HUDEP-2 (cell line): Measurements from ENCODE around the gene ENPP6.

ENCODE experiments used
- DNase-seq, 76 experiments: peaks; one replicate each; lab custom pipeline; 2025; ENCODE audit not compliant: unreplicated experiment in 76 of 76; lab: John Stamatoyannopoulos, UW

ENPP6 gene

GRCh38 chr4:184192933-184193332 is 24.7 kb downstream of the ENPP6 start:
- DNase-seq, result no peak

- no peak for DNase-seq
These were observed 26.4 kb downstream of the ENPP6 start for GRCh38 chr4:184191267-184191666.

- DNase-seq, result no peak
These were observed 27.0 kb downstream of the ENPP6 start for GRCh38 chr4:184190711-184191110.

DNA sequence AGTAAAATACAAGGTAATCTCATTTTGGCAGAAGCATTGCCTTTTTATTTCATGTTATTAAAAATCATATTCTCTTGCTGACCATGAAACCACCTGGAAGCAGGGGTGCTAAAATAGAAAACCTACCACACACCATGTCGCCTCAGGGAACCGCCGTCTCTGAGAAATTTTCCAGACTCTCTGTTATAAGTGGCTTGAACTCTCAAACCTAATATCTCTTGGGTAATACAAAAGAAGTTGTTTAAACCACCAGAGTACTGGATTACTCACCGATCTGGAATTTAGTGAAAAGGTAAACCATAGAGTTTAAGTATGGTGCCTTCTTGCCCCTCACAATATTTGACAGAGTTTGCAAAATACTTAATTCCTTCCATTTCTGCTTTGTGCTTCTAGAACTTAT is 27.7 kb downstream of the ENPP6 start:
- DNase-seq, result no peak

GRCh38 chr4:184188443-184189400 is 29.0 kb downstream of the ENPP6 start:
- DNase-seq, result no peak

DNA sequence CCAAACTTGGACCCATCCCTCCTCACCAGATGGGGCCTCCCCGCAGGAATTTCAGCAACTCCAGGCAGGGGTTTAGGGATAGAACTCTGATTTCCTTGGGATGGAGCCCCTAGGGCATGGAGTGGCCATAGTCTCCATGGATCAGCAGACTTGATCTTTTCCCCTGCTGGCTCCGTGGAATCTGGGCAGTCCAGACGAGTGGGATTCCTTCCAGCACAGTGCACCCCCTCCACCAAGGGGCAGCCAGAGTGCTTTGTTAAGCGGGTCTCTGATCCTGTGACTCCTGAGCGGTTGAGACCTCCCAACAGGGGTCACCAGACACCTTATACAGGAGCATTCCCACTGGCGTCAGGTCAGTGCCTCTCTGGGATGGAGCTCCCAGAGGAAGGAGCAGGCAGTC is 40.4 kb downstream of the ENPP6 start:
- DNase-seq, result no peak

- no peak for DNase-seq
These were observed 42.8 kb downstream of the ENPP6 start for GRCh38 chr4:184174571-184175488.

DNA sequence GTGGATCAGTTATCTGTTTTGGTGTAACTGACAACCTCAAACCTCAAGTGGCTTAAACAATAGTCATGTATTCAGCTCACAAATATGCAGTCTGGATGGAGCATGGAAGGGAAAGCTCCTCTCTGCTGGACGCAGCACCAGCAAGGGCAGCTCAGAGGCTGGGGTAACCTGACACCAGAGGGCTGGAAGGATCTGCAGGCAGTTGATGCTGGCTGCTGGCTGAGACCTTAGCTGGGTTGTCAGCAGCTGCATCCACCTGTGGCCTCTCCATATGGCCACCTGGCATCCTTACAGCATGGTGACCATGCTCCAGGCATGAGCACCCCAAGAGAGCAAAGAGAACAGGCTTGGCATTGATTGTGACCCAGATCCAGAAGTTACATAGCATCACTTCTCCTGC is 46.7 kb downstream of the ENPP6 start:
- DNase-seq, result no peak

GRCh38 chr4:184169225-184169867 is 48.3 kb downstream of the ENPP6 start:
- DNase-seq, result no peak

- peak in 40 of 76 experiments; percentile 2 to 64 (median 24) for DNase-seq
These were observed 49.2 kb downstream of the ENPP6 start for GRCh38 chr4:184168406-184169019.

GRCh38 chr4:184167576-184167975 is 50.1 kb downstream of the ENPP6 start:
- no peak for DNase-seq

DNA sequence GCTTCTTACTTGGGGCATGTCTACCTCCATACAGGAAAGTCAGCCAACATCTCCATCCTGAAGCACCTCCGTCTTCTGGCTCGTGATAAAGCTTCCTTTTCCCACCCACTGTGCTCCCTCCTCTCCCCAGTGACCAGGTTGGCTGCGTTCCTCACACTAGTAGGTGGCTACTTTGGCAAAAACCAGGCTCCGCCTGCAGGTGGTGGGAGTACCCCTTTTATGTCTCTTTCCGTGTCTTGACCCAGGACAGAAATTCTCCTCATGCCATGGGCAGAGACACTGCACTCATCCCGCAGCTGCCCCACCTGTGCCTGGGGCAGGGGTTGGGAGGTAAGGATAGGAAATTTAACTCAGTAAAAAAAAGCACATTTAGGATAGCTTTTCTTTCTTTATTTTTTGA is 50.9 kb downstream of the ENPP6 start:
- DNase-seq, result no peak

DNA sequence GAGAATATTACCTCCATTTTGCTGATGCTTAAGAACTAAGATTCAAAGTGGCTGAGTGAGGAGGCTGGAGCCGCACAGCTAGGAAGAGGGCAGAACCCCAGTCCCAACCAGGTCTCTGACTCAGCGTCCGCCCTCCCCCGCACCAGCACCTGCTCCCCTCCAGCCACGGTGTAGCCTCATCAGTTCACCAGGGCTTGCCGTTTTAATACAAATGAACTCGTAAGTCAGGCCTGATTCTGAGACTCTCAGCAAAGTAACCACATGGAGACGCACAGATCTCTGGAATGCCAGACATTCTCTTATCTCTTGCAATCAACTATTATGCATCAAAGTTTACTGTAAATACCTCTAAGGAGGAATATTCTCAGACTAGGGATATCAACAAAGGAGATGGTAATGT is 52.4 kb downstream of the ENPP6 start:
- DNase-seq, result no peak

DNA sequence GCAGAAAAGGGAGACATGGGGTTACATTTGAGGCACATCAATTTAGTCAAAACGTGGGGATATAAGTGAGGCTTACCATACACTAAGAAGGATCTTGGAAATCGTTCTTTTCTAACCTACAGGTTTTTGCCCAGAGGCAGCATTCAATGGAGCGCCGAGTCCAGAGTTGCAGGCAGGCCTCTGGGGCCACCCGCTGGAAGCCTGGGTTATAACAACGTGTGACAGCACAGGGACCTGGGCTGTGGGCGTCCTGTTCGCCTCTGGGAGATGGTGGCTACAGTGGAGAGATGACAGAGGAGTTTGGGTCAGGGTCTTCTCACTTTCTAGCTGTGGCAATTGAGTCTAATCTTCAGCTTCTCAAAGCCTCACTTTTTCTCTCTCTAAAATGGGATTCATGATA is 53.9 kb downstream of the ENPP6 start:
- peak in 10 of 76 experiments; percentile 1 to 29 (median 6) for DNase-seq

DNA sequence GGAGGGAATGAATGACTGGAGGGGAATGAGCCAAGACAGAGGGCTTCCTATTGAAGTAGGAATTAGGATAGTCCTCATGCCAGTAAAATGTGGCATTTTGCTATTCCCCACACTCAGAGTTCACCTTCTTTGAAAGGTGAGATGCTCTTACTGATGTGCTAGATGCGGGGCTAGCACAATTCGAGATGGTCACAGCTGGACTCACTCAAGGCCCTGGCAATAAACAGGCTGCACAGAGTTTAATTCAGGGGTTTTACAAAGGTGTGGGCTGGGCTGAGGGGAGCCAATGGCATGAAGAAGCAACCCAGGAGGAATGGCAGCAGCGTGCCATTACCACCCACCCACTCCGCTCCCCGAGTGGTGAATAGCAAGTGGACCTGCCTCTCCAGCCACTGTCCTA is 55.1 kb downstream of the ENPP6 start:
- no peak for DNase-seq

GRCh38 chr4:184157322-184157721 is 60.4 kb downstream of the ENPP6 start:
- DNase-seq, result no peak

DNA sequence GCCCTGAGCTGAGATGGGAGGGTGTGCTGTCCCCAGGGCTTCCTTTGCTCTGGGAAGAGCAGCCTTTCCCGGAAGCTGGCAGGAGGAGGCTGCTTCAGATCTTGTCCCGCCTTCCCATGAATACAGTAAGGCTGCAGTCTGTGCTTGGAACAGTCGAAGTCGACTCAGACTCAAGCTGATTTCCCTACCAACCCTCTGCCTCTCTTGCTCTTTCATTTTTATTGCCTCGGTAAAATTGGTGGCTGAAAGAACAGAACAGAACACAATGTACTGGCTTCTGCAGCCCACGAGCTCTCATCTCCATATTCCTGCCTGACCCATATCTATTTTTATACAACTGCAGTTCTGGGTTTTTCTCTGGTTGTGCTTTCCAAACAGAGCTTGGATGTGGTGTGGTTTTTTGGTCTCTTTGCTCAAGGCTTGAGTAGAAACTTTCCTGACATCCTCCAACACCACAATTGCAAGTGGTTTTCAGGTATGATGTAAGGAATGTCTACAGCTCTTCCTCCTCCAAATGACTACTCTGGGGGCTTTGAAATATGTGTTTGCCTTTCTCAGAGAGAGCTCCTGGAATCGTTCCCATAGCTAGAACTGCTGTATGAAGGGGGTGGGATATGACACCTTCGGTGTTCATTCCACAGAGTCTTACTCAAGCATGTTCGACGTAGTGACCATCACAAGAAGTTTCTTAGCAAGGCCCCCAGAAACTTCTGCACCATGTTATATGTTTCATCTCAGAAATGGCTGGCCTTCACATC is 61.3 kb downstream of the ENPP6 start:
- no peak for DNase-seq

DNA sequence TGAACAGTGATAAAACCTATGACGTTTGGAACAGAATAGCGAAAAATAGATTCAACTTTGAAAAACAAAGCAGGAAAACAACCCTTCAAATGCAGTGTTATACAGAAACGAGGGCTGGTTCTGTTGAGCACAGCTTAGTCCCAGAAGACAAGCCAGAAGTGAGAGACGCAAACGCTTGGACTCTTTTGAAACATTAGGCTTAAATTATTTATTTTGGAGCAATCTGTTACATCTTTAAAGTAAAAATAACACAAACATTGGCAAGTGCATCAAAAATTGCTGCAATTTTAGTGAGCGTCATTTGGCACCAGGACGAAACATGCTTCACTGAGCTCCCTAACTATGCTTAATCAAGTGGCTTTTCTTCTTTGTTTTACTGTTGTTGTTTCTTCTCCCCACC is 63.5 kb downstream of the ENPP6 start:
- no peak for DNase-seq

GRCh38 chr4:184153781-184154180 is 63.9 kb downstream of the ENPP6 start:
- no peak for DNase-seq

GRCh38 chr4:184151988-184152485 is 65.6 kb downstream of the ENPP6 start:
- DNase-seq, result no peak
